ENCODE results near the gene RGL2.
"Not testable (repeated sequence)": the region's sequence is repeated elsewhere in the genome, so short reads cannot be mapped to it uniquely, and the experiment has no call there.

The RGL2 gene

DNA sequence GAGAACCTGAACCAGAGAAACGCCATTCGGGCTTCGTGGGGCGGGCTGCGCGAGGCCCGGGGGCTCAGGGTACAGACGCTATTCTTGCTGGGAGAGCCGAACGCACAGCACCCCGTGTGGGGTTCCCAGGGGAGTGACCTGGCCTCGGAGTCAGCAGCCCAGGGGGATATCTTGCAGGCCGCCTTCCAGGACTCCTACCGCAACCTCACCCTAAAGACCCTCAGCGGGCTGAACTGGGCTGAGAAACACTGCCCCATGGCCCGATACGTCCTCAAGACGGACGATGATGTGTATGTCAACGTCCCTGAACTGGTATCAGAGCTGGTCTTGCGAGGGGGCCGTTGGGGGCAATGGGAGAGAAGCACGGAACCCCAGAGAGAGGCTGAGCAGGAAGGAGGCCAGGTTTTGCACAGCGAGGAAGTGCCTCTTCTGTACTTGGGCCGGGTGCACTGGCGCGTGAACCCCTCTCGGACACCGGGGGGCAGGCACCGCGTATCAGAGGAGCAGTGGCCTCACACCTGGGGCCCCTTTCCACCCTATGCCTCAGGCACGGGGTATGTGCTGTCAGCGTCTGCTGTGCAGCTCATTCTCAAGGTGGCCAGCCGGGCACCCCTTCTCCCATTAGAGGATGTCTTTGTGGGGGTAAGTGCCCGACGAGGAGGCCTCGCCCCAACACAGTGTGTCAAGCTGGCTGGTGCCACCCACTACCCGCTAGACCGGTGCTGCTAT lies 20.9 kb downstream of the RGL2 start:
- DNase-seq (ENCODE audit: low read depth): no peak
- peak overlapping the region; percentile 56 for H3K4me3 ChIP-seq (replicated peaks; ENCODE audit: low read depth, low read length)
- TF ChIP-seq, protein P1, sequence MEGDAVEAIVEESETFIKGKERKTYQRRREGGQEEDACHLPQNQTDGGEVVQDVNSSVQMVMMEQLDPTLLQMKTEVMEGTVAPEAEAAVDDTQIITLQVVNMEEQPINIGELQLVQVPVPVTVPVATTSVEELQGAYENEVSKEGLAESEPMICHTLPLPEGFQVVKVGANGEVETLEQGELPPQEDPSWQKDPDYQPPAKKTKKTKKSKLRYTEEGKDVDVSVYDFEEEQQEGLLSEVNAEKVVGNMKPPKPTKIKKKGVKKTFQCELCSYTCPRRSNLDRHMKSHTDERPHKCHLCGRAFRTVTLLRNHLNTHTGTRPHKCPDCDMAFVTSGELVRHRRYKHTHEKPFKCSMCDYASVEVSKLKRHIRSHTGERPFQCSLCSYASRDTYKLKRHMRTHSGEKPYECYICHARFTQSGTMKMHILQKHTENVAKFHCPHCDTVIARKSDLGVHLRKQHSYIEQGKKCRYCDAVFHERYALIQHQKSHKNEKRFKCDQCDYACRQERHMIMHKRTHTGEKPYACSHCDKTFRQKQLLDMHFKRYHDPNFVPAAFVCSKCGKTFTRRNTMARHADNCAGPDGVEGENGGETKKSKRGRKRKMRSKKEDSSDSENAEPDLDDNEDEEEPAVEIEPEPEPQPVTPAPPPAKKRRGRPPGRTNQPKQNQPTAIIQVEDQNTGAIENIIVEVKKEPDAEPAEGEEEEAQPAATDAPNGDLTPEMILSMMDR (IDR thresholded peaks at IDR 0.05; ENCODE audit: low read length, missing control alignments): no peak

DNA sequence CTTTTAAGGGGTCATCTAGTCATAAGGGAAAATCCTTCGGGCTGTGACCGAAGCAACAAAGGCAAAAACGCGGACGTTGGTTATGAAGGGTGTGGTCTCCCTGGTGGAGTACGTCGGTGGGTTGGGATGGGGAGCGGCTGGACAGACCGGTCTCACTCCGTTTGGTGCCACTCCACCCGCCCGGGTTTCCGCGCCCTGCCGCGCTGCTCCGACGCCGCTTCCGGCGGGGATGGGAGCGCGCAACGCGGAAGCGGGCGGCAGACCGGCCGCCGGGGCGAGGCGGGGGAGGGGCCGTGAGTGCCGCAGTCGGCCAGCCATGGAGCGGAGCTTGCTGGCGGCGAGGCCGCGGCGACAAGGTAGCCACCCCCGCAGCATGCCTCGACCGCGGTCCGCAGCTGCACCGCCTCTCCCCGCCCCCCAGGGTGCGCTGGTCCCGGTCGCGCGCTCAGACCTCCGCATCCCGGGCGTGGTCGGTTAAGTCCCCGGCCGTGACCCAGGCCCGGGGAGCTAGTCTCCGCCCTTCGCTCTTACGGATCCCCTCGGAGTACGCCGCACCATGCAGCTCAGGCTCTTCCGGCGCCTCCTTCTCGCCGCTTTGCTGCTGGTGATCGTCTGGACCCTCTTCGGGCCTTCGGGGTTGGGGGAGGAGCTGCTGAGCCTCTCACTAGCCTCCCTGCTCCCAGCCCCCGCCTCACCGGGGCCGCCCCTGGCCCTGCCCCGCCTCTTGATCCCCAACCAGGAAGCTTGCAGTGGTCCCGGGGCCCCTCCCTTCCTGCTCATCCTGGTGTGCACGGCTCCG lies 21.7 kb downstream of the RGL2 start, which contains the start of gene B3GALT4:
B3GALT4 (plus strand) TSS at position 260 of the 799 bp plus-strand sequence; CDS start at position 557, 297 bp downstream.
- TF ChIP-seq, protein P1 (IDR thresholded peaks at IDR 0.05; ENCODE audit: low read length, missing control alignments): peak; percentile 16

DNA sequence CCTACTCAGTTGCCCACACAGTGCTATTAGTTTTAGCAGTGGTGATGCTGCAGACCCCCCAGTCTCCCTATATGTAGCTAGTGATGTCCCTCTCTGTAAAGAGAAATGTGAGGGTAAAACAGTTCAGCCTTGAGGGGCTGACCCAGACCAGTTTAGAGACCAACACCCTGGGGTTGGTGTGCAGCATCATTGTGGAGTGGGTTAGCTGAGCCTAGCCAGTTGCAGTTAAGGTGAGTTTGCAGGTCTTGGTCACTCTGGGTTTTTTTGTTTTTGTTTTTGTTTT lies 22.2 kb downstream of the RGL2 start:
- no peak for DNase-seq (ENCODE audit: low read depth)
- TF ChIP-seq, protein P1 (IDR thresholded peaks at IDR 0.05; ENCODE audit: low read length, missing control alignments): no peak
- H3K4me3 ChIP-seq (replicated peaks; ENCODE audit: low read depth, low read length): peak overlapping the region; percentile 56

More for the DNA sequence above, 21.7 kb downstream of the RGL2 start, which contains the start of gene B3GALT4:
- peak within 1 kb of the TSS; percentile 56 for H3K4me3 ChIP-seq (replicated peaks; ENCODE audit: low read depth, low read length)
- DNase-seq (ENCODE audit: low read depth): peak; percentile 60

DNA sequence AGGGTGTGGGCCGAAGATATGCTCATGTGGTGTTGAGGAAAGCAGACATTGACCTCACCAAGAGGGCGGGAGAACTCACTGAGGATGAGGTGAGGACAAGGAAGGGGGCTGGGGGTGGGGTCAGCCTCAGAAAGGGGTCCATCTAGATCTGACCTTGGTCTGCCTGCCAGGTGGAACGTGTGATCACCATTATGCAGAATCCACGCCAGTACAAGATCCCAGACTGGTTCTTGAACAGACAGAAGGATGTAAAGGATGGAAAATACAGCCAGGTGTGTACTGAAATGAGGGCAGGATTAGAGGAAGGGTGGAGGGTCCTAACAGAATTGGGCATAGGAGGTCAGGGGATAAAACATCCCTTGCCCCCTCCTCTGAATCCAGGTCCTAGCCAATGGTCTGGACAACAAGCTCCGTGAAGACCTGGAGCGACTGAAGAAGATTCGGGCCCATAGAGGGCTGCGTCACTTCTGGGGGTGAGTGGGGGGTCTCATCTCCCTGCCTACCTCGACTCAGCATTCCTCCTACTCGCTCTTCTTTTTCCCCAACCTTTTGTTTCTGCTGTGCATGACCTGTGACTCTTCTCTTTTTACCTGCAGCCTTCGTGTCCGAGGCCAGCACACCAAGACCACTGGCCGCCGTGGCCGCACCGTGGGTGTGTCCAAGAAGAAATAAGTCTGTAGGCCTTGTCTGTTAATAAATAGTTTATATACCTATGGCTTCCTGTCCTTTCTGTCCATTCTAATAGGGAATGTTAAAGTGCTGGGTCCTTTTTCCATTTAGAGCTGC lies 22.8 kb downstream of the RGL2 start:
- DNase-seq (ENCODE audit: low read depth): not testable (repeated sequence)
- H3K4me3 ChIP-seq (replicated peaks; ENCODE audit: low read depth, low read length): peak overlapping the region; percentile 56

DNA sequence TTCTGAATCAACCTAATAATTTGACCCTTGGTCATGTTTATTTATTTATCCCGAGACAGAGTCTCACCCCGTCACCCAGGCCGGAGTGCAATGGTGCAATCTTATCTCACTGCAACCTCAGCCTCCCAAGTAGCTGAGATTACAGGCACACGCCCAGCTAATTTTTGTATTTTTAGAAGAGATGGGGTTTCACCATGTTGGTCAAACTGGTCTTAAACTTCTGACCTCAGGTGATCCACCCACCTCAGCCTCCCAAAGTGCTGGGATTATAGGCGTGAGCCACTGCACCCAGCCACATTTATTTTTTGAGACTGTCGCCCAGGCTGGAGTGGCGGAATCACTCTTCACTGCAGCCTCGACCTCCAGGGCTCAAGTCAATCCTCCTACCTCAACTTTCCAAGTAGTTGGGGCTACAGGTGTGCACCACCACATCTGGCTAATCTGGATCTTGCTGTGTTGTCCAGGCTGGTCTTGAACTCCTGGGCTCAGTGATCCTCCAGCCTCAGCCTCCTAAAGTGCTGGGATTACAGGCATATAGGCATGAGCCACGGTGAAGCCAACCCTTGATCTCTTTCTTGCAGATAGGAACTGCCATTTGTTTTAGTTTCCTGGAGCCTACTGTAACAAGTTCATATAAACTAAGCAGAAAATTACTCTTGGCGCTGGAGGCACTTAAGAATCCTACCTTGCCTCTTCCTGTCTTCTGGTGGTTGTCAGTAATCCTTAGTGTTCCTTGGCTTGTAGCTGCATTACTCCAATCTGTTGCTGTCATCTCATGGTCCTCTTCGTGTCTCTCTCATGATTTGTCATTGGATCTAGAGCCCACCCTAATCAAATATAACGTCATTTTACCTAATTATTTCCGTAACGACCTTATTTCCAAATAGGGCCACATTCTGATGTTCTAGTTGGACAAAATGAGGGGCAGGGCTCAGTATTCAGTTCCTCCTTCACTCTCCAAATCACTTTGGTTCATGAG lies 24.5 kb downstream of the RGL2 start:
- H3K4me3 ChIP-seq (replicated peaks; ENCODE audit: low read depth, low read length): peak overlapping the region; percentile 100
- TF ChIP-seq, protein P1 (IDR thresholded peaks at IDR 0.05; ENCODE audit: low read length, missing control alignments): no peak
- no peak for DNase-seq (ENCODE audit: low read depth)

DNA sequence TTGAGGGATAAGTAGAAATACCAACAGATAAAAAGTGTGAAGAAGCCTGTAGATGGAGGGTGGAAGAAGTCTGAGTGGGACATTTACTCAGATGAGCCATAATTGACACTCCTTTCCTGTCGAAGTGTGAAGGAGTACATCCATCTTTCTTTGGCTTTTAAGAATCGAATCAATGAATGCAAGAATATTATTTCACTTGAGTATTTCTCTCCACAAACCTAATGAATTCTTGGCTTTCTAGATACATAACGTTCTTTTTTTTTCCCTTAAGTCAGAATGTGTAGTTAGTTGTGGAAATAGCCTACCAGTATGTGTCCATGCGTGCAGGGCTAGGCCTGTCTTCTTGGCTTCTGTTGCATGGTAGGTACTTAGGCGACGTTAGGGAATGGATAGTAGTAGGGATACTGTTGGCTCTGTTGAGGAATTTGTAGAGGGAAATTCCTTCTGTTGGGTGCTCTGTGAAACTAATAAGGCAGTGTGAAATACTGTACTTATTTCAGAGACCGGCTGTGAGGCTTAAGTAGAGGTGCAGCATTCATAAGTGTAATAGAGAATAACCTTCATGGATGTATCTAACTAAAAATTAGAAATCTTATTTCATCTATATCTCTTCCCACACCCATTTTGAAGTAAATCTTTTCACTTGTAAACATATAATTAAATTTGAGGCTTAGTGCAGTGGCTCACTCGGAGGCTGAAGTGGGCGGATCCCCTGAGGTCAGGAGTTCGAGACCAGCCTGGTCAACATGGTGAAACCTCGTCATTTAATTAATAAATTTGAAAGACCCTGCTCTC lies 25.4 kb downstream of the RGL2 start:
- H3K4me3 ChIP-seq (replicated peaks; ENCODE audit: low read depth, low read length): peak overlapping the region; percentile 100
- TF ChIP-seq, protein P1 (IDR thresholded peaks at IDR 0.05; ENCODE audit: low read length, missing control alignments): no peak
- no peak for DNase-seq (ENCODE audit: low read depth)

All from fibroblast of pulmonary artery (primary cell).